ENCODE data around the gene UQCRQ. TPM values are rescaled to one million over a fixed set of nuclear protein-coding genes. Genes with fewer than 3 reads are reported as not detected.

UQCRQ gene
- total and polyA plus RNA-seq, 9 of the 15 experiments (the other 6 are each of a cell fraction or from before 2014, with no cell fraction given), result 235 to 2,421 (median 883) TPM

- TF ChIP-seq HCFC1 (IDR thresholded peaks at IDR 0.05; ENCODE audit: low read depth, low read length), result peak; percentile 19; the same call in 1 of the 2 replicates
- no peak for TF ChIP-seq MXI1 (IDR thresholded peaks at IDR 0.05; ENCODE audit: low read depth, low read length)
- TF ChIP-seq EWSR1 (IDR thresholded peaks at IDR 0.05; ENCODE audit: borderline replicate concordance, low read depth, partially characterized antibody), result no peak
- no peak for TF ChIP-seq ZNF143 (CRISPR knock-in tag; IDR thresholded peaks at IDR 0.05)
- no peak for TF ChIP-seq CCNT2 (IDR thresholded peaks at IDR 0.05; ENCODE audit: borderline replicate concordance, extremely low read depth, insufficient read length, low read depth, low read length)
- peak; percentile 79; the same call in 1 of the 2 replicates for TF ChIP-seq RB1 (IDR thresholded peaks at IDR 0.05; ENCODE audit: low read depth)
- no peak for TF ChIP-seq RFX1 (IDR thresholded peaks at IDR 0.05)
- TF ChIP-seq ZNF124 (CRISPR knock-in tag; IDR thresholded peaks at IDR 0.05), result no peak
- TF ChIP-seq SMARCB1 (IDR thresholded peaks at IDR 0.05; ENCODE audit: insufficient read length, low read depth), result no peak
- peak; percentile 81; the same call in 1 of the 2 replicates for TF ChIP-seq ATF7 (IDR thresholded peaks at IDR 0.05)
- no peak for TF ChIP-seq ZNF717 (CRISPR knock-in tag; IDR thresholded peaks at IDR 0.05)
- no peak for TF ChIP-seq ZKSCAN3 (CRISPR knock-in tag; IDR thresholded peaks at IDR 0.05)
- TF ChIP-seq ZNF586 (CRISPR knock-in tag; conservative IDR thresholded peaks at IDR 0.05), result no peak
- no peak for TF ChIP-seq ZNF184 (CRISPR knock-in tag; IDR thresholded peaks at IDR 0.05)
- no peak for TF ChIP-seq PRMT5 (CRISPR knock-in tag; IDR thresholded peaks at IDR 0.05)
- TF ChIP-seq ZNF140 (CRISPR knock-in tag; IDR thresholded peaks at IDR 0.05), result no peak
- no peak for TF ChIP-seq ETS2 (tag; IDR thresholded peaks at IDR 0.05; ENCODE audit: borderline replicate concordance, poor library complexity, severe bottlenecking)
- TF ChIP-seq ZNF12 (CRISPR knock-in tag; IDR thresholded peaks at IDR 0.05), result no peak
- TF ChIP-seq PBX2 (CRISPR knock-in tag; IDR thresholded peaks at IDR 0.05; ENCODE audit: low read depth), result no peak
- TF ChIP-seq PBX2 (tag; conservative IDR thresholded peaks at IDR 0.05; ENCODE audit: low read depth), result no peak
- no peak for TF ChIP-seq DACH1 (IDR thresholded peaks at IDR 0.05; ENCODE audit: partially characterized antibody)
- no peak for TF ChIP-seq ZNF174 (CRISPR knock-in tag; IDR thresholded peaks at IDR 0.05)
- TF ChIP-seq CBX2 (IDR thresholded peaks at IDR 0.05; ENCODE audit: insufficient read depth, low read length, poor library complexity, severe bottlenecking), result no peak
- TF ChIP-seq HES1 (IDR thresholded peaks at IDR 0.05; ENCODE audit: low read depth), result no peak
- TF ChIP-seq ZNF197 (CRISPR knock-in tag; IDR thresholded peaks at IDR 0.05; ENCODE audit: low read depth), result 0 out of 2 replicates have a peak, but pooled peaks have one; percentile 59
- TF ChIP-seq MTA1 (IDR thresholded peaks at IDR 0.05; ENCODE audit: borderline replicate concordance), result no peak
- no peak for TF ChIP-seq ZNF699 (CRISPR knock-in tag; IDR thresholded peaks at IDR 0.05; ENCODE audit: insufficient replicate concordance)
- peak in 2 of 3 experiments; percentile 34 to 65 for TF ChIP-seq YY1 (IDR thresholded peaks at IDR 0.05; ENCODE audit: borderline replicate concordance in 1 of 3, control insufficient read depth in 1 of 3, extremely low read depth in 1 of 3, insufficient read depth in 3 of 3, insufficient read length in 1 of 3, insufficient replicate concordance in 2 of 3, low read depth in 1 of 3, low read length in 2 of 3)
Measured at GRCh38 chr5:132820162-132820754, 46.2 kb upstream of the UQCRQ start (continued).
